Bone marrow (tissue), 2 donors: Measurements from ENCODE around the gene EOLA2.
"Not testable (repeated sequence)": the region's sequence is repeated elsewhere in the genome, so short reads cannot be mapped to it uniquely, and the experiment has no call there.

Source experiments
- DNase-seq, 2 donors: peaks; one replicate each; lab custom pipeline; 2025; lab: John Stamatoyannopoulos, UW

EOLA2 gene

GRCh38 chrX:149938427-149938880 lies at the start of gene EOLA2:
Gene EOLA2, minus strand, starts transcription at chrX:149938491. Its CDS starts 4,617 bp downstream, at chrX:149933874.
- peak; percentile 77 to 97 for DNase-seq

GRCh38 chrX:149987613-149988012 lies 49.3 kb upstream of the EOLA2 start:
- DNase-seq: no peak

- DNase-seq: no peak
Observed at GRCh38 chrX:149984411-149984810, 46.1 kb upstream of the EOLA2 start.

DNA sequence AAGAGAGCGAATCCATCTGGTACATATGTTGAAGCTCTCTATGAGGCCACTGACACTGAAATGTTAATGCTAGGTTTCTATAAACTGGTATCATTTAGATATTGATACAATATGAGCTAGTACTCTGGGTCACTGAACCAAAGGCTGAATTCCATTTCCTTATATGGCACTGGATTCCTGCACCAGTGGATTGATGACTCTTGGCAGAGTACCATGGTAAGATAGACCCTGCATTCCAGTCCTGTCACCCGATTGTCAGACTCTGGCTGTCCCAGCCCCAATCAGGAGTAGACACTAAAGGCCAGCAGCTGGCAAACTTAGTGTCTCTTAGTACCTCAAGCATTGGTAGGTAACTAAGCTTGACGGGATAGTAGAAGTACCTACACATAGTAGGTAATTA lies 44.0 kb upstream of the EOLA2 start:
- DNase-seq: no peak

DNA sequence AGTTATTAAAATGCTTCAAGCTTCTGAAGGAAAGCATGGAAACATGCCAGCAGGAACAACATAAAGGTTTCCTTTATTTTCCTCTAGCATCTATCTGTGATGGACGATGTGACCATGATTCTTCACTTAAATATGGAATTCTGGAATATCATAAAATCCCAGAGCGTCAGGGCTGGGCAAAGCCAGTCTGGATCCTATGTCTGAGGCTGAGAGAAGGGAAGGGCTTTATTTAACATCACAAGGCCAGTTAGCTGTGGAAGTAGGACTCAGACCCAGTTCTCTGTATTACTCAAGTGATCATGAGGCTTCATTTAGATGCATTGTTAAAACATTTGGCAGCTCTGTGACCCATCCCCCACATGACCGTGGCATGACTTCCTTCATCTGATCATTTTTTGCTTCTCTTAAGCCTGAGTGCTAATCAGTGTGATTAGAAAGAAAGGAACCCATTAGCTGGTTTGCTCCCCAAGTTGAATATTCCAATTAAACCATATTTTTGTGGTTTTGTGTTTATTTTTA lies 40.9 kb upstream of the EOLA2 start:
- no peak for DNase-seq

GRCh38 chrX:149962859-149963757 lies 24.8 kb upstream of the EOLA2 start:
- peak in 1 of 2 donors; percentile 0 for DNase-seq

DNA sequence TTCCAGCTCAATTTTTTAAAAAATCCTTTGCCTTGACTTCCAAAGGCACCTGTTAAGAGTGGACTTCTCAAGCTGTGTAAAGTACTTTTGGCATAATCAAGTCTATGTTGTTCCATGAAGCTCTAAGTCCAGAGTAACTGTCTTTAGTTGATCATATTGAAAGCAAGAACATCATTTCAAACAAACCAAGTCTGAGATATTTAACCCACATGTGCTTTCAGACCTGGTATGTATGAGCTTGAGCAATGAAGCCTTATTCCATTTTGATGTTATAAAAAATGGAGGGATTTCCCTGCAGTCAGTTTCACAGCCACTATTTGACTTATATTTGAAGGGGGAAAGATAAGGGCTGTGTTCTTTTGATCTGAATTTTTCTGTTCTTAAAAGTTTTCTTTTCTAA lies 23.7 kb upstream of the EOLA2 start:
- DNase-seq: no peak

GRCh38 chrX:149961572-149961971 lies 23.3 kb upstream of the EOLA2 start:
- DNase-seq: no peak

DNA sequence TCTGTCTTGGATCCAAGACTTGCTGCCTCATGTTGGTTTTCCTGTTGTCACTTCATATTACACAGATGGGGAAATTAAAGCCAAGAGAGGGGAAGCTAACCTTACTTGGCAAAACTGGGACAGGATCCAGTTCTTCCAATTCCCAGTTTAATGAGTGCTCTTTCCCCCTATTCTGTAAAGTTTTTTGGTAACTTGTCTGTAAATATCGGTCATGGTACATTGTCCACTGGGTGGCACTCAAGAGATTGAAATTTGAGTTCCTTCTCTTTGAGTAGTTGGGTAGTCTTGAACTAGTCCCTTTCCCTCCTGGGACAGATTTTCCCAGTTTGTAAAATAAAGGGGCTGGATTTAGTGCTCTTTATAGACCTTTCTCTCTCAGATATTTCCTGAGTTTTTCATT lies 12.4 kb upstream of the EOLA2 start:
- no peak for DNase-seq

GRCh38 chrX:149949743-149950436 lies 11.6 kb upstream of the EOLA2 start:
- no peak for DNase-seq

DNA sequence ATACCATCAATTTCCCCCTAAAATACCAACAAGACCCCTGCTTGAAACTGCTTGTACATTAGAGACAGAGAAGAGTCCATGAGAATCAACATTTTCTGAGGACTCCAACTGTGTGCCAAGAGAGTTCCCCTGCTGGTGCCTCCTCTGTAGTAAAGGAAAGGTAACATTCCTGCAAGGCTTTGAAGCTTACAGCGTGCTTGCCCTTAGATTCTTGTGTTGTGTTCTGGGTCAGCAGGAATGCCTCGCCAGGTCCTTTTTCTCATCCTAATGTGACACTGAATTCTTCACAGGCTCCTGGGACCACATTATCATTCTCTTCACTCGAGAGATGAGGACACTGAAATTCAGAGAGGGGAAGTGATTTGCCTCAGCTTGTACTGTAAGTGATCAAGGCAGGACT lies 9.7 kb upstream of the EOLA2 start:
- no peak for DNase-seq

GRCh38 chrX:149946932-149947331 lies 8.6 kb upstream of the EOLA2 start:
- DNase-seq: not testable (repeated sequence)

- DNase-seq: not testable (repeated sequence)
Observed at GRCh38 chrX:149945820-149946219, 7.5 kb upstream of the EOLA2 start.

DNA sequence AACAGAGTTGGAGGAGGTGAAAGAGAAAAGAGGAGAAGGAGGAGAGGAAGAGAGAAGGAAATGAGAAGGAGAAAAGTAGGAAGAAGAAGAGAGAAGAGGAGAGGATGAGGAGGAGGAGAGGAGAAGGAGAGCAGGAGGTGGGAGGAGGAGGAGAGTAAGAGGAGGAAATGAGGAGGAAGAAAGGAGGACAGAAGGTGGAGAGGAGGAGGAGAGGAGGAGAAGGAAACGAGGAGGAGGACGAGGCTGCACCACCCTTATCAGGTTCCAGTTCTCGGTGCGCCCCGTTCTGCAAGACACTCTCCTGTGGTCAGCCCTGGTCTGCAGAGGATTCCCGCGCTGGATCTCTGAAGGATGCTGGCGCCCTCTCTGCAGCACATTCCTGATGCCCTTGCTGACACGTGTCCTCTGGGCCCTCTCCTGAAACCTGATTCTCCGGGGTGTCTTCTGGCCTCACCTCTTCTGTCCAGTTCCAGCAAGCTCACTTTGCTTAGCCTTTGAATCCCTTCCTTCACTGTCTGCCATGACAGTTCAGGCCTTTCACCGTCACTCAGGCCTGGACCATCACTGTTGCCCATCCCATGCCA lies 6.9 kb upstream of the EOLA2 start:
- not testable (repeated sequence) for DNase-seq

DNA sequence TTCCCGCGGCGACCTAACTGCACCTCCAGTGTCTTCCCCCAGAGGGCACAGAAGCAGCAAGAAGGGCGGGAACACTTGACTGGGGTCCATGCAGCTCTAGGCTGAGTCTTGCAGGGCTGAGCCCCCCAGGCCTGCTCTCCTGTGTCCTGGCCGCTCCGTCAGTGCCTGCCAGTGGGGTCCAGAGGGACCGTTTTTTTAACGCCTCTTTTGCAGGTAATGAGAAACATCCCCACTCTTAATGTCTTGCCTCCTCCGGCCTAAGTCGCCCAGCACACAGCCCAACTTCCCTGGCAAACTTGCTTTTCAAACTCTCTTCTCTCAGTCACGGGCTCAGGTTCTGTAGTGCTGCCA lies 2.4 kb upstream of the EOLA2 start:
- DNase-seq: not testable (repeated sequence)

- DNase-seq: peak; percentile 80 to 95
Observed at GRCh38 chrX:149939905-149940673, 1.8 kb upstream of the EOLA2 start.

DNA sequence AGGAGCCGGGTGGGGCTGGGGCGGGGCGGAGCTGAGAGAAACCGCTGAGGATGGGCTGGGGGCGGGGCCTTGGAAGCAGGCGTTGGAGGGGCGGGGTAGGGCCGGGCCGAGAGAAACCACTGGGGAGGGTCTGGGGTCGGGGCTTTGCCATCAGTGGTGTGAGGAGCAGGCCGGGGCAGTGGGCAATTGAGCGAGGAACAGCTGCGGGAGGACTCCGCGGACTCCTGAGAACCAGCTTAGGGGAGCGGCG lies 1.3 kb upstream of the EOLA2 start:
- DNase-seq: peak in 1 of 2 donors; percentile 90

- DNase-seq: peak; percentile 86 to 90
Observed at GRCh38 chrX:149938881-149939654, 777 bp upstream of the EOLA2 start.

- DNase-seq: peak in 1 of 2 donors; percentile 4
Observed at GRCh38 chrX:149937871-149938426, 342 bp downstream of the EOLA2 start.

DNA sequence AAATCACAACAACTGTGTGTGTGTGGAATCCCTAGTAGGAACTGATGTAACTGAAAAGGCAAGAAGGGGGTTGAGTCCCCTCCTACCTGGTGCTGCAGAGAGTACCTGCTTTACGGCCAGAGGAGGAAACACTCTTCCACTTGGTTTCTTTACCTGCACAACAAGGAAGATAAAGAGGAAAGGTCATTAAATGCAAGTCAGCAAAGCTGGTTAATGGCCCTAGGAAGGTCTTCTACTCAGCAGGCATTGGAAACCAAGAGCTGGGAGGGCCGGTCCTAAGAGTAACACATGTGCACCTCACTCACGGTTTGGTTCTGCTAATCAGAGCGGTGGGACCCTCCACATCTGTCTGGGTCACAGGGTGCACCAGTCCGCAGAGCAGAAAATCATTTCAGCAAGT lies 963 bp downstream of the EOLA2 start:
- DNase-seq: not testable (repeated sequence)

- DNase-seq: not testable (repeated sequence)
Observed at GRCh38 chrX:149933547-149933946, 4.7 kb downstream of the EOLA2 start.
